Activated CD4-positive, alpha-beta T cell treated with anti-CD3 and anti-CD28 coated beads, Interleukin-2, amount 50 U/mL, for 24 hours (primary cell): Measurements from ENCODE around the gene HIPK2.

Source experiments
- DNase-seq, 2 donors: peaks; one replicate each; pipeline ENCODE4 v3.0.0-alpha.2; 2020; ENCODE audit warnings: low read depth in 1 of 2, low spot score in 1 of 2

HIPK2 gene

DNA sequence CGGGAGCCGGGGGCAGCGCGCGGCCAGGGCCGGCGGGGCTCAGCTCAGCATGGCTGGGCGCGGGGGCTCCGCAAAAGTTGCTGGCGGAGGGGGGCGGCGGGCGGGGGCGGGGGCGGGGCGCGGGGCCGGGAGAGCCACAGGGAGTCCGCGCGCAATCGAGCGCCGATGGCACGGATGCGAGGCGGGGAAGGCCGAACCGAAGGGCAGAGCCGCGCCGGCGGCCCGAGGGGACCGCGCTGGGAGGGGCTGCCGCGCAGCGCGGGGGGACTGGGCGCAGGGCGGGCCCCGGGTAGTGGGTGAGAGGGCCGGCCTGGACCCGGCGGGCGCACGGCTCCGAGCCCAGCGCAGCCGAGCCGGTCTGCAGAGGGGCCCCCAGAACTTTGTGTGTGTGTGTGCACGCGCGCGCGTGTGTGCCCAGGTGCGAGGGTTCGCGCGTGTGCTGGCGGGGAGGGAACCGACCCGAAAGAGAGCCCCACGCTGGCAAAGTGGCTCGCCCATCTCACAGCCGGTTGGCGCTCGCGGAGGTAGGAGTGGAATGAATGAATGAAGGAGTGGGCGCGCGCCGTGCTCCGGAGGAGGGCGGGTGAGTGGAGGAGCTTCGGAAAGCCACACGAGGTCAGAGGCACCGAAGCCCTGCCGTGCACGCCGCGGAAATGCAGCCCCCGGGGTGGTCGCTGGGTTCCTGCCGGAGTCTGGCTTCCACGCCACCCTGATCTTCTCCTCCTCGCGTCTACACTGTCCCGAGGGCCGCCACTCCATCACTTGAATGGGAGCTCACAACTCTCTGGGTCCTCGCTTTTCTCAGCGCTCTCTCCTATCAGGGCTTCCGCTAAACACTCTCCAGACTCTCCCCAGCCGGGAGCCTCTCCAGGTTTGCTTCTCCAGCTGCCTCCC, at the start of gene HIPK2:
TSS of gene HIPK2 (minus strand) at position 51 of the 894 bp plus-strand sequence. CDS start 375 bp downstream, outside the sequence.
- peak; percentile 46 to 56 for DNase-seq

DNA sequence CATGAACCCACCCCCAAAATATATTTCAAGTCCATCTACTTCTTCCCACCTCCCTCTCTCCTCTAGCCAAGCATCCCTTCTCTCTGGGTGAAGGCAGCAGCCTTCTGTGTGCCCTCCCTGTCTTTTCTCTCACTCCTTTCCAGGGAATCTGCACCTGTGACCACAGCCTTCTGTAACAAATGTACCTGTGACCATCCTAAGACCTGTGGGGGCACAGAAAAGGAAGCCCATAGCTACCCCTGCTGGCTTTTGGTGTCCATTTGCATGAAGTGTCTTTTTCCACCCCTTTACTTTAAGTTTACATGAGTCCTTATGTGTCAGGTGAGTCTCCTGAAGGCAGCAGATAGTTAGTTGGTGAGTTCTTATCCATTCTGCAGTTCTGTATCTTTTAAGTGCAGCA, 49.2 kb upstream of the HIPK2 start:
- no peak for DNase-seq

DNA sequence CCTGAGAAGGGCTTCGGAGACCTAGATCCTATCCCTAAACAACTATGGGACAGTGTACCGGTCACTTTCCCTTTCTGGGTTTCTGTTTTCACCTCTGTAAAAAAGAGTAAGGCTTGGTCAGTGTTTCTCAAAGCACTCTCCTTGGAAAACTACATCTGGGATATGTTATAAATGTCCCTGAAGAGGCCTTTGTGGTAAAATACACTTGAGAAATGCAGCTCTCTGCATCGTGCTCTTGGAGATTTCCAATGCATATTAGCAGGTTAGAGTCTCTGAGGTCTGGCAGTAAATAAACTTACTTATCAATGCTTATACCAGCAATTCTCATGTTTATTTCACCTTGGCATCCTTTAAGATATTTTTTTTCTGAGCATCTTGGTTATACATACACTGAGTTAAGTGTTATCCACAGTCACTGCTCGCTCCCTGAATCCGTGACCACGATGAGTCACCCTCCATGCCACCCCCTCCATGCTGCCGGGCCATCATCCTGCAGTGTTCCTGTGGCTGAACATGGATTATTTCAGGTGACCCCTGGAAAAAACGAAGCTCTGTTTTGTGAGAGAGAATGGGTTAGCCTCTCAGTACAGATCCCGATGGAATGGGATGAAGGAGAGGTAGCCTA, 48.0 kb upstream of the HIPK2 start:
- DNase-seq = no peak

DNA sequence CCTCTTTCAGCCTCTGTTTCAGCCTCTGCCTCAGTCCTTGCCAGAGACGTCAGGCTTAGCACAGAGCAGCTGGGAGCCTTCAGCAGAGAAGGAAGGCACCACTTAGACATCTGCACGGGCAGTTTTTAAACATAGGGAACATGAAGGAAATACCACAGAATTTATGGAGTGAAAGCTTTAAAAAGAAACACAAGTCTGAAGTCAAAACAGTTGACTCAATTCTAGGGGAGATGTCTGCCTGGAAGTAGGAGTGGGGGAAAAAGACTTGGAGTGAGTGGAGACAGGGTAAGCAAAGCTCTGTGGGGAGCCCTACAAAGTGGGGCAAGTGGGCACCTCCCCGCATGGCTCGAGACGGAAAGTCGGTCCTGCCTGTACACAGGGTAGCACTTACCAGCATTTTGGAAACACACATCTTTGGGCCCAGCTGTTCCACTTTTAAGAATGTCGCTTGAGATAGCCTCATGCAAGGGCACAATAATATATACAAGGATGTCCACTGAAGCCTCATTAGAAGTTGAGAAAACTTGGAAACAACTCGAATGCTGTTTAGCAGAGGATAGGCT, 46.2 kb upstream of the HIPK2 start:
- DNase-seq = no peak

DNA sequence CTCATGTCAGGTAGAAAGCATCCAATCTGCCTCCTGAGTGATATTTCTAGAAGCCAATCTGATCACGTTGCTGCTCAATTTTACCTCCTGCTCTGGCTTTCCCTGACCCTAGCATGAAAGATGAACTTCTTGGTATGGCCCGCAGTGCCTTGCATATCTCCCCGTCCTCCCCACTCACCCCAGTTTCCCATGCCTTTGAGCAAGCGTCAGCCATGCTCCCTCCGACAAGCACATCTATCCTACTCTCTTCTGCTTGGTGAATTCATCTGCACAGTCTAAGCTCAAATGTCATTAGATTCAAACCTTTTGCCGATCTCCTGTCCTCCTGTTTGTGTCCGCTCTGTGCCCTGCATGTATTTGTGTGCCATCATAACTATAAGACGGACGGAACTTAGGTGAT, 45.1 kb upstream of the HIPK2 start:
- no peak for DNase-seq

DNA sequence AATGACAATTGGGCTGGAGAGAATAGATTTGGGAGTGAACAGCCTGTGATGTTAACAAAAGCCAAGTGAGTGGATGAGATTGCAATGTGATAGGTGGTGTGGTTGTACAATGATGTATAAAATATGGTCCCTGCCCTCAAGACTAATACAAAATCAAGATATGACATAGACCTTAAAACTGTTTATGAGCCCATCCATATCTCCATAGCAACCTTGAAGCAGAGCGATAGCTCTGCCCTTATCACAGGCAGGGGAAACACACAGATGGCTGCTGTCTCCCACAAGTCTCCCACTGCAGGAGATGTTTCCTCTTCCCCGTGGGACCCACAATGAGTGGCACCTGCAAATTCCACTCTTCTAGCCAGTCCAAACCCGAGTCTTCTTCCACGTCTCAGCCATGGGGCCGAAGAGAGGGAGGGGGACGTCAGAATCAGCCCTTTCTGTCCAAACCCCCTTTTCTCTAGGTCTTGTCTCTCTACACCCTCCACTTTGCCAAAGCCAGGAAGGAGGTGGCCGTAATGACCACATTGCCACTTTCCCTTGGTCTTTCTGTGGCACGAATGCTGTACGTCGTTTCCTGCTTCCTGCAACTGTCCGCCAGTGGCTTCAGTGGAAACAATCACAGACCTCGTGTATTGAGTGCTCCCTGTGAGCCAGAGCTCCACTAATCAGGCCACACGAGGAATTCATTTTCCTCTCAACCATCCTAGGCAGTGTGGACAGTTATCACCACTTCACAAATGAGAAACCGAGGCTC, 43.7 kb upstream of the HIPK2 start:
- no peak for DNase-seq

DNA sequence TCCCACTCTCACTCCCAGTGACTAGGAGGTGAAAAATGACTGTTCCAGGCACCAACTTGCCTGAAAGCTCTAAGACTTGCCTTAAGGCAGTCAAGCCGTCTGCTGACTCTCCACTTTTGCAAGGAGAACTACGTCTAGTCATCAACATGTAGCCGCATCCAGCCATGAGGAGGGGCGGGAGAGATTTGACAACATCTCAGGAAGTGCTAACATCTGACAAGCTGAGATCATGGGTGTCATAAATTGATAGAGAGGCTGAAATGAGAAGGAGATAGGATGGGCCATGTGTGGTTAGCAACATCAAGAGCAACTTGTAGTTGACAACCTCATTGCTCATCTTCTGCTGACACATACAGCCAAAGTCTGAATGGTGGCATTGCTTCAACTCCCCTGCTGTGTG, 42.3 kb upstream of the HIPK2 start:
- DNase-seq = no peak

DNA sequence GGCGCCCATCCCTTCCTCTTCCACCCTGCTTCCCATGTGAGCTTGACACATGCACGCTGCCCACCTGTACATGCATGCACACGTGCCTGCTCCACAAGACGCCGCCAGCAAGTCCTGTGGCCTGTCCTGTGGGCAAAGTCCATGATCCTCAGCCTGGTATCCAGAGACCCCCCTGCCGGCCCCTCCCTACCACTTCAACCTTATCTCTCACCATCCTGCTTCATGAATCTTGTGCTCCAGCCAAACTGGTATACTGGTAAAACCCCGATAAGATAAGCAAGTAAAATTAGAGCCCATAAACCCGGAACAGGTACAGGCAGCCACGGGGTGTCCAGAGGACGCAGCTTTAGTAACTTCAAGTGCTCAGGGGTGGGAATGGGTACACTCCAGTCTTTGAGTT, 39.5 kb upstream of the HIPK2 start:
- no peak for DNase-seq

DNA sequence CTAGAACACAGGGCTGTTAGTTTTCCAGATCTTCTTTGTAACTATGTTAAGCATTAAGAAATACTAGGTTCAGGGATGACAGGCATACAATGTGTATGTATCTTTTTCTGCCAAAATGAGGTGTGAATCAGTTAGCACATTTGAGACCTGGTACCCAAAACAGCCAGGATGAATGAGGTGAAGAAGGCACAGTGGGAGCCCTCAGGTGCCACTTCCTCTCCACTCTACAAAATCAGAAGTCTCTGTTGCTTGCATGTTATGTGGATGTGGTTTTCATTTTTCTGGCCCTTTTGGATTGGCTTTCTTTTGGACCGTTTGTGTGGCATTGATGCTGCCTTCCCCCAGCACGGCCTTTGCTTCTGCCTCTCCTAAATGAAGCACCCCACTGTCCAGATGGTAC, 35.9 kb upstream of the HIPK2 start:
- DNase-seq = no peak

DNA sequence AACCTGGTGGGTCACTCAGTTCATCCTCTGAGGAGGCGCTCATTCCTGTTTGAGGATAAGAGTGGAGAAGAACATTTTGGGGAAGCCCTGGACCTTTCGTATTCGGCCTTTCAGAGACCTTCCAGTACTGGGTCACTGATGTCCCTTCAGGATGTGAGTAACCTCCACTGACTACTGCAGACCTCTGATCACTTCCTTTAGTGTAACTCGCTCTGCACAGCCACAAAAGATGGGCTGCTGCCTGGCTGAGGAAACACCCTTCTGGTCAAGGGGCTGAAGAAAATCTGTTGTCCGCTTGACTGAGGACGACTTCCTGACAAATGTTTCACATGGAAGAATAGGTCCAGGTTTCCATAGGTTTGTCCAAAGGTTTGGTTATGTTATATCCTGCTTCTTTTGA, 35.4 kb upstream of the HIPK2 start:
- no peak for DNase-seq

DNA sequence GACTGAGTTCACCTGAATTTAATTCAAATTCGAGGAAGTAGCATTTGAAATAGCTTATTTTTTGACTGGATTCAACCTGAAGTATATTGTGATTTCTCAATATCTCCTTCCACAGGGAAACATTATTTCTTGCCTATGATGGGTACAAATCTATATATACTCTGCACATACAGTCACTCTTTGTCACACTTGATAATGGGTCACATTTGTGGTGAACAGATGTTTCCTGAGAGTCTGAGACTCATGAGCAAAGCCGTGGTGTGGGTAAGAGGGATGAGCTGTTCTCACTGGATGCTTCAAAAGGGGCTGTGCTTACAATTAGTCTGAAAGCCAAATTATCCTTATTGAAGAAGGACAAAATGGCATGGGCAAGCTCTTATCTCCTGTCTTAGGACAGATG, 33.3 kb upstream of the HIPK2 start:
- no peak for DNase-seq

DNA sequence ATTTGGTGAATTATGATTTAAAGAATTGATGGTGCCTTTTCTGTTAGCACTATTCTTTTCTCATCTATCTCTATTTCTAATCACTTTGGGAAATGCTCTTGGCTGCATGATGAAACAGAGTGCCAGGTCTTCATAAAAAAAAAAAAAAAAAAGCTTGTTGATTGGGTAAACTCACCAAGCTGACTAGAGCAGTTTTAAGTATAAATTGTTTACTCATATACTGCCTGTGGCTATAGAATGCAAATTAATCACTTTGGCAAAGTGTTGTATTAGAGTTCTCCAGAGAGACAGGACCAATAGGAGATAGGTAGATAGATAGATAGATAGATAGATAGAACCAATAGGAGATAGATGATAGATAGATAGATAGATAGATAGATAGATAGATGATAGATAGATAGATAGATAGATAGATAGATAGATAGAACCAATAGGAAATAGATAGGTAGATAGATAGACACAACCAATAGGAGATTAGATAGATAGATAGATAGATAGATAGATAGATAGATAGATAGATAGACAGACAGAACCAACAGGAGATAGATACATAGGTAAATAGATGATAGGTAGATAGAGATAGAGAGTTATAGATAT, 31.1 kb upstream of the HIPK2 start:
- DNase-seq = no peak

DNA sequence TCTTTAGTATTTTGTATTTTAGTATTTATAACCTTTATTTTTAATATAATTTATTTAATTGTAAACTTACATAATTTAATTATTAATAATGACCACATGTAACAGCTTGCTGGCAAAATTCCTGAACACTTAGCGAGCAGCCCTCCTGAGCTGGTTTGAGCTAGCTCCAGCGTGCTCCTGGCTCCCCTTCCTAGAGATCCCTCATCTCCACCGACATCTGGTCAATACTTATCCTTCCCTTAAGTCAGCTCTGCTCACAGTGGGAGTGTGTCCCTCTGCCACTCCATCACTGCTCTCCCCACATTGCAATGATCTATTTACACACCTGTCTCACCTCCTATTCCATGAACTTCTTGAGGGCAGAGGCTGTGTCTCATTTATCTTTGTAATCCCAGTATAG, 30.6 kb upstream of the HIPK2 start:
- DNase-seq = no peak

DNA sequence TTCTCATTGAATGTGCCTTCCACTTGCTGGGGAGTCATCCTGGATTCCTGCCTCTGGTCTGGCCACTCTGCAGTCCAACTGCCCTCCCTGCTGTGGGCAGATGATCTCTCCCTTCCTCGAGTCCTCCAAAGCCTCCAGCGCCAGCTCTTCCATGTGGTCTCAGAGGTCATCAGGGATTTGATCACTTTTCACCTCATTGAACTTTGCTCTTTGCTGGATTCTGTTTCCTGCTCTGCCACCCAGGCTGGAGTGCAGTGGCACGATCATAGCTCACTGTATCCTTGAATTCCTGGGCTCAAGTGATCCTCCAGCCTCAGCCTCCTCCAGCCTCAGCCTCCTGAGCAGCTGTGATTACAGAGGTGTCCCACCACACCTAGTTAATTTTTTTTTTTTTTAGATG, 29.2 kb upstream of the HIPK2 start:
- no peak for DNase-seq

DNA sequence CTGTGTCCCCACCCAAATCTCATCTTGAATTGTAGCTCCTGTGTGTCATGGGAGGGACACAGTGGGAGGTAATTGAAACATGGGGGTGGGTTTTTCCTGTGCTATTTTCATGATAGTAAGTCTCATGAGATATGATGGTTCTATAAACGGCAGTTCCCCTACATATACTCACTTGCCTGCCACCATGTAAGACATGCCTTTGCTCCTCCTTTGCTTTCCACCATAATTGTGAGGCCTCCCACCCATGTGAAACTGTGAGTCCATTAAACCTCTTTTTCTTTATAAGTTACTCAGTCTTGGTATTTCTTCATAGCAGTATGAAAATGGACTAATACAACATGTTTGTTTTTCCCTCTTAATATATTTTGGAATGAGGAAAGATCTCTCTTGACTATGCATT, 26.8 kb upstream of the HIPK2 start:
- DNase-seq = no peak

DNA sequence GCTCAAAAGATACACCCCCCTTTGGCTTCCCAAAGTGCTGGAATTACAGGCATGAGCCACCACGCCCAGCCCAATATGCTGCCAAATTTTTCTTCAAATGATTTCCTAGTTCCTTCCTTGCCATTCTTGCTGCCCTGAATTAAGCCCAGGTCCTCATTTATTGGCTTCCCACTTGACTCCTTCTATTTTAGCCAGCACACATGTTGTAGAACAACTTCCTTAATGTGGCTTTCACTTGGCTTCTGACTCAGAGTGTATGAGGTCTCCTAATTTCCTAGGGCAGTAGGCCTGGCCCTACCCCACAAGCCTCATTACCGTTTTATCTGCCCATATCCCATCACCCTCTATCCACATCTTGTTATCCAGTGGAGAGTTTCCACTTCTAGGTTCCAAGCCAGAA, 21.8 kb upstream of the HIPK2 start:
- no peak for DNase-seq

DNA sequence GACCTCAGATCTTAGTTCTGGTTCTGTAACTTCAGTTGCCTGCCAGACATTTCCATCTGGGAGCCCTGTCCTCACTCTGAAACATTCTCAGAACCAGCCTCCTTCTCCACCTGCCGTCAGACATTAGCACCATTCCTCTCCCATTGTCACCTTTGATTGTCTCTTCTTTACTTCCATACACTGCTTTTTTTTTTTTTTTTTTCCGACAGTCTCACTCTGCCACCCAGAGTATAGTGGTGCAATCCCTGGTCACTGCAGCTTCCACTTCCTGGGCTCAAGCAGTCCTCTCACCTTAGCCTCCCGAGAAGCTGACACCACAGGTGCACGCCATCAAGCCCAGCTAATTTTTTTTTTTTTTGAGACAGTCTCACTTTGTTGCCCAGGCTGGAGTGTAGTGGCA, 21.1 kb upstream of the HIPK2 start:
- DNase-seq = no peak

DNA sequence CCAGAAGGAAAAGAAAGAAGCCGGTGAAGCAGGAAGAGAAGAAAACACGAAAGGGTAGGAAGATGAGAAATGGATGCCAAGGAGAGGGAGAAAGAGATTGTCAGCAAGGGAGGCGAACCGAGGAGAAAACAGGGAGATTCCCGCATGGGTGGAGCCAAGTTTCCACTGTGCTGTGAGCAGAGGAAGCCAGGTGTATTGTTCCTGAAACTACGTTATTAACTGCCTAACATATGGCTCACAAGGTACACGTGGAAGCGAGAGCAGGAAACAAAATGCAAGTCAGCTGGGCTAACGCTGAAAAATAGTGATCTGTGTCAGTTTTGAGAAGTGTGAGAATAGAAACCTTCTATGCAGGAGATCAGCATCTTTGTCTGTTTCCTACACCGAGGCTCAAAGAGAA, 20.4 kb upstream of the HIPK2 start:
- no peak for DNase-seq

DNA sequence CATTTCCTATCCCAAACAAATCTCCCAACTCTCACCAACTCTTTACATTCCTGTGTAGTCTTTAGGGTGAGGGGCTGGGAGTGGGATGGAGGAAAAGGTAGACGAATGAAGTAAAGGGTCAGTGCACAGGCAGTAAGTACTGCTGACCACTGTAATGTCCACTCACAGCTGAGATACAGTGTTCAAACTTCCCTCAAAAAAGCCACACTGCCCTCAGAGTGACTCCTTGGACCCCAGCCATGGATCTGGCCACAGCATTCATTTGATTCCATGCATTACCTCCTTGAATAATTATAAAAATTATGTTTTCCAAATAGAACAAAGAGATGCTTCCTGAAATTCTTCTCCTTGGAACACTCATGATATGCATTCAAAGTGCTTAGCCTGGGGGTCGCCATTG, 19.8 kb upstream of the HIPK2 start:
- no peak for DNase-seq

DNA sequence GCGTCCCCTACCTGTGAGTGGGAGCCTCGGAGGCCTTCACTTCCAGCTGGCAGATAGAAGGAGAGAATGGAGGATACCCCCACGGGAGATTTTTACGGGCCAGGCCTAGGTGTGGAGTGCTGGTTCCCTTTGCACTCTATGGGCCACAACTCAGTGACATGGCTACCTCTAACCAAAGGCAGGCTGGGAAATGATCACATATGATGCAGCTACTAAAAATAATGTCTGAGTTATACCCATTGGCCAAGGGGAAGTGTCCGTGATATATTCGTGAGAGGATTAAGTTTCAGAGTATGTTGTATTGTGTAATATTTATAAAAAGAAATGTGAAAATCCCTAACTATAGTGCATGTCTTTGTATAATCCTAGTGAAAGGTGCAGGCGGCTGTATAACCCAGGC, 13.5 kb upstream of the HIPK2 start:
- DNase-seq = no peak

DNA sequence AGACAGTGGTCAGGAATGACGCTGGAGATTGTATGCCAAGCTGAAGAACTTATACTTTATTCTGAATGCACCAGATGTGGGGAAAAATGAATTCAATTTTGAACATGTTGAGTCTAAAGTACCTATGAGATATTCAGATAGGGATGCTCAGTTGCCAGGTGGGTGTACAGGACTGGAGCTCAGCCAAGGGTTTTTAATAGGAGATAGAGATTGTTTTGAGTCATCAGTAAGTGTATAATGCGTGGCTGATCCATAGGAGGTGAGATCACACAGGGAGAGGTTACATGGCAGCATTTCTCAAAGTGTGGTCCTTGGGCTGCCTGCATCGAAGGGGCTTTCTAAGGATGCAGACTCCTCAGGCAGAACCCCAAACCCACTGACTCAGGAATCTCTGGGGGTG, 6.8 kb upstream of the HIPK2 start:
- DNase-seq = no peak
